Stomach (tissue), 9 donors: Measurements from ENCODE around the gene S100A2. TPM values are rescaled to one million over a fixed set of nuclear protein-coding genes. Genes with fewer than 3 reads are reported as not detected.
A peak's percentile ranks its signal among the peaks of the same experiment; 100 is the strongest.
"Not testable (repeated sequence)": the region's sequence is repeated elsewhere in the genome, so short reads cannot be mapped to it uniquely, and the experiment has no call there.

ENCODE experiments used
- DNase-seq, 2 donors: peaks; one replicate each; pipeline versions ENCODE4 v3.0.0 to v3.0.0-alpha.2; 2013 to 2019
- H3K27ac ChIP-seq, 5 donors: fragments of 200-600 bp in 4 of 5; sonication (generic) in 4 of 5; one replicate each; pipeline ENCODE4 v1.5.1; 2013 to 2019; ENCODE audit warnings: mild to moderate bottlenecking in 1 of 5, moderate library complexity in 1 of 5
- H3K27me3 ChIP-seq, 3 donors: fragments of 200-600 bp; sonication (generic); one replicate each; pipeline ENCODE4 v1.5.1; 2017 to 2019; ENCODE audit warnings: mixed run types in 1 of 3
- H3K36me3 ChIP-seq, 4 donors: fragments of 200-600 bp; sonication (generic); 1 replicate in 3 of 4; 2 replicates in 1 of 4; pipeline ENCODE4 v1.5.1; 2016 to 2019
- H3K4me1 ChIP-seq, 4 donors: fragments of 200-600 bp; sonication (generic); one replicate each; pipeline ENCODE4 v1.5.1; 2016 to 2019
- H3K4me3 ChIP-seq, 4 donors: fragments of 200-600 bp; sonication (generic) in 3 of 4; one replicate each; pipeline ENCODE4 v1.5.1; 2016 to 2019; ENCODE audit warnings: mild to moderate bottlenecking in 1 of 4
- H3K9me3 ChIP-seq, 4 donors: fragments of 200-600 bp; sonication (generic); one replicate each; pipeline ENCODE4 v1.5.1; 2016 to 2019
- EP300 ChIP-seq: sonication (generic); formaldehyde crosslinking; IDR thresholded peaks from one replicate; pipeline ENCODE4 v1.6.1; 2017; ENCODE audit warnings: antibody characterized with exemption
- POLR2A ChIP-seq, 4 donors: fragments of 450-650 bp; IDR thresholded peaks; one replicate each; pipeline ENCODE4 v1.6.1; 2016; ENCODE audit warnings: antibody characterized with exemption in 4 of 4, control low read depth in 2 of 4, mild to moderate bottlenecking in 1 of 4, moderate library complexity in 1 of 4
- POLR2AphosphoS5 ChIP-seq, 3 donors: sonication (generic); formaldehyde crosslinking; IDR thresholded peaks; one replicate each; pipeline ENCODE4 v1.6.1; 2016; ENCODE audit warnings: antibody characterized with exemption in 3 of 3
- WGBS, 5 donors: extraction: QIAGEN DNeasy Blood & Tissue Kit in 3 of 5; methylation state at CpG; one replicate each; pipeline versions ENCODE4 v1.1.5 to v1.1.7; 2013 to 2018; 5-methylcytosine and 5-hydroxymethylcytosine counted together
- intact Hi-C: fragments of 100-400 bp; cut with DNase I; formaldehyde crosslinking; loops from one replicate; pipeline ENCODE4 v1.15.1; 2023; ENCODE audit warnings: low total_unique reads
- polyA plus RNA-seq, 3 donors: library from polyadenylated mRNA; stranded (reverse); fragments of 200-250 nt; gene quantifications; one replicate each; pipeline ENCODE4 v1.2.3, GENCODE V29; 2013
- total RNA-seq, 5 donors: library from RNA; depleted of rRNA; stranded (reverse); fragments of >200 nt; gene quantifications; one replicate each; pipeline versions ENCODE4 v1.1.0 to v1.2.3, GENCODE V29; 2014 to 2016
- TF ChIP-seq, protein P1 (sequence below), 7 experiments: fragments of 450-650 bp in 4 of 7; fragments of 200-600 bp in 3 of 7; sonication (generic) in 3 of 7; IDR thresholded peaks; one replicate each; pipeline ENCODE4 v1.5.1; 2016 to 2019; ENCODE audit warnings: antibody characterized with exemption in 7 of 7, control low read depth in 2 of 7, mild to moderate bottlenecking in 1 of 7
- donor health status: healthy with polysubstance abuse.
- donor health status: Bipolar disorder and iron deficiency.
- donor health status: healthy.

S100A2 gene
- total and polyA plus RNA-seq, 8 donors, result 2.2 to 1,809 (median 8.3) TPM; not detected in 3

DNA sequence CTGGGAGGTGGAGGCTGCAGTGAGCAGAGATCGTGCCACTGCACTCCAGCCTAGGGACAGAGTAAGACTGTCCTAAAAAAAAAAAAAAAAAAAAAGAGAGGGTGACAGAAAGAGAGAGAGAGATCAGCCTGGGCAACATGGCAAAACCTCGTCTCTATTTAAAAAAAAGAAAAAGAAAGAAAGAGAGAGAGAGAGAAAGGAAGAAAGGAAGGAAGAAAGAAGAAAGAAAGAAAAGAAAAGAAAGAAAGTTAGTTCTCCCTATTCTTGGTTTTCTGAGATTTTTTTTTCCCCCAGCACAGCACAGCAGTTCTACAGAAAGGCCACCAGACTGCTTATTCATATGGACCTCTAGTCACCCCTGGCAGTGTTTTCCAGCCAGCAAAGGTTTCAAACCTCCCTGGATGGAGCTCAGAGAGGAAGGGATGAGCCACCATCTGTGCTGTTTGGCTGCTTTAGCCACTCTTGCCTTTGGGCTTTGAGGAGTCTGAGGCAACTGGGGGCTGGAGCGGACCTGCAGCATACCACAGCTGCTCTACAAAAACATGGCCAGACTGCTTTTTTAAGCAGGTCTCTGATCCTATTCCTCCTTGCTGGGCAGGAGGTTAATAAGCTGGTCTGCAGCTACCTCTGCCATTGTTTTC is 40.4 kb downstream of the S100A2 start:
- no peak for DNase-seq

DNA sequence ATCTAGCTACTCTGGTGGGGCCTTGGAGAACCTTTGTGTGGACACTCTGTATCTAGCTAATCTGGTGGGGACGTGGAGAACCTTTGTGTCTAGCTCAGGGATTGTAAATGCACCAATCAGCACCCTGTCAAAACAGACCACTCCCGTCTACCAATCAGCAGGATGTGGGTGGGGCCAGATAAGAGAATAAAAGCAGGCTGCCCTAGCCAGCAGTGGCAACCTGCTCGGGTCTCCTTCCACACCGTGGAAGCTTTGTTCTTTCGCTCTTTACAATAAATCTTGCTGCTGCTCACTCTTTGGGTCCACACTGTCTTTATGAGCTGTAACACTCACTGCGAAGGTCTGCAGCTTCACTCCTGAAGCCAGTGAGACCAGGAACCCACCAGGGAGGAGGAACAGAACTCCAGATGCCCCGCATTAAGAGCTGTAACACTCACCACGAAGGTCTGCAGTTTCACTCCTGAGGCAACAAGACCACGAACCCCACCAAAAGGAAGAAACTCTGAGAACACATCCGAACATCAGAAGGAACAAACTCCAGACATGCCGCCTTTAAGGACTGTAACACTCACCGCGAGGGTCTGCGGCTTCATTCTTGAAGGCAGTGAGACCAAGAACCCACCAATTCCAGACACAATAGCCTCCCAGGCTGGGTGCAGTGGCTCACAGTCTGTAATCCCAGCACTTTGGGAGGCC is 43.1 kb downstream of the S100A2 start:
- WGBS, 5 donors, result 68 to 79% (median 72%) methylated on average over 14 of the region's 14 CpGs

More for the DNA sequence above, 40.4 kb downstream of the S100A2 start:
- Histone ChIP-seq H3K27me3 (no peaks in the 10 kb centered on the region), H3K36me3 (no peaks in the 10 kb centered on the region), H3K27ac (no peak overlapping the region), H3K9me3 (no peaks in the 10 kb centered on the region), H3K4me3 (no peak overlapping the region), H3K4me1 (peaks cover 0 to 8% (median 0%) of the 10 kb centered on the region in 4 donors)
- TF ChIP-seq POLR2AphosphoS5 (IDR thresholded peaks at IDR 0.05), result peak in 1 of 3 donors; percentile 5
- TF ChIP-seq POLR2A (IDR thresholded peaks at IDR 0.05), result no peak
- TF ChIP-seq EP300, result no peak
- TF ChIP-seq, protein P1, sequence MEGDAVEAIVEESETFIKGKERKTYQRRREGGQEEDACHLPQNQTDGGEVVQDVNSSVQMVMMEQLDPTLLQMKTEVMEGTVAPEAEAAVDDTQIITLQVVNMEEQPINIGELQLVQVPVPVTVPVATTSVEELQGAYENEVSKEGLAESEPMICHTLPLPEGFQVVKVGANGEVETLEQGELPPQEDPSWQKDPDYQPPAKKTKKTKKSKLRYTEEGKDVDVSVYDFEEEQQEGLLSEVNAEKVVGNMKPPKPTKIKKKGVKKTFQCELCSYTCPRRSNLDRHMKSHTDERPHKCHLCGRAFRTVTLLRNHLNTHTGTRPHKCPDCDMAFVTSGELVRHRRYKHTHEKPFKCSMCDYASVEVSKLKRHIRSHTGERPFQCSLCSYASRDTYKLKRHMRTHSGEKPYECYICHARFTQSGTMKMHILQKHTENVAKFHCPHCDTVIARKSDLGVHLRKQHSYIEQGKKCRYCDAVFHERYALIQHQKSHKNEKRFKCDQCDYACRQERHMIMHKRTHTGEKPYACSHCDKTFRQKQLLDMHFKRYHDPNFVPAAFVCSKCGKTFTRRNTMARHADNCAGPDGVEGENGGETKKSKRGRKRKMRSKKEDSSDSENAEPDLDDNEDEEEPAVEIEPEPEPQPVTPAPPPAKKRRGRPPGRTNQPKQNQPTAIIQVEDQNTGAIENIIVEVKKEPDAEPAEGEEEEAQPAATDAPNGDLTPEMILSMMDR (IDR thresholded peaks at IDR 0.05), result no peak
- intact Hi-C loops, result no loop called here
- 53 to 72% (median 59%) methylated on average over 3 of the region's 3 CpGs for WGBS, 5 donors

DNA sequence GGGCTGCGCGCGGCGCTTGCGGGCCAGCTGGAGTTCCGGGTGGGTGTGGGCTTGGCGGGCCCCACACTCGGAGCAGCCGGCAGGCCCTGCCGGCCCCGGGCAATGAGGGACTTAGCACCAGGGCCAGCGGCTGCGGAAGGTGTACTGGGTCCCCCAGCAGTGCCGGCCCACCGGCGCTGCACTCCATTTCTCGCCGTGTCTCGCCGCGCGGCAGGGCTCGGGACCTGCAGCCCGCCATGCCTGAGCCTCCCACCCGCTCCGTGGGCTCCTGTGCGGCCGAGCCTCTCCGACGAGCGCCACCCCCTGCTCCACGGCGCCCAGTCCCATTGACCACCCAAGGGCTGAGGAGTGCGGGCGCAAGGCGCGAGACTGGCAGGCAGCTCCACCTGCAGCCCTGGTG is 43.8 kb downstream of the S100A2 start:
- H3K9me3 ChIP-seq, intact Hi-C loops, H3K27me3 ChIP-seq, H3K36me3 ChIP-seq, H3K4me3 ChIP-seq, H3K4me1 ChIP-seq, H3K27ac ChIP-seq, DNase-seq: not testable (repeated sequence)
- WGBS, 5 donors, result 94 to 99% (median 96%) methylated on average over 27 to 37 of the region's 37 CpGs

More for the DNA sequence above, 43.1 kb downstream of the S100A2 start:
- H3K9me3 ChIP-seq, H3K27me3 ChIP-seq, intact Hi-C loops, DNase-seq, H3K4me1 ChIP-seq, H3K27ac ChIP-seq, H3K4me3 ChIP-seq, H3K36me3 ChIP-seq: not testable (repeated sequence)

DNA sequence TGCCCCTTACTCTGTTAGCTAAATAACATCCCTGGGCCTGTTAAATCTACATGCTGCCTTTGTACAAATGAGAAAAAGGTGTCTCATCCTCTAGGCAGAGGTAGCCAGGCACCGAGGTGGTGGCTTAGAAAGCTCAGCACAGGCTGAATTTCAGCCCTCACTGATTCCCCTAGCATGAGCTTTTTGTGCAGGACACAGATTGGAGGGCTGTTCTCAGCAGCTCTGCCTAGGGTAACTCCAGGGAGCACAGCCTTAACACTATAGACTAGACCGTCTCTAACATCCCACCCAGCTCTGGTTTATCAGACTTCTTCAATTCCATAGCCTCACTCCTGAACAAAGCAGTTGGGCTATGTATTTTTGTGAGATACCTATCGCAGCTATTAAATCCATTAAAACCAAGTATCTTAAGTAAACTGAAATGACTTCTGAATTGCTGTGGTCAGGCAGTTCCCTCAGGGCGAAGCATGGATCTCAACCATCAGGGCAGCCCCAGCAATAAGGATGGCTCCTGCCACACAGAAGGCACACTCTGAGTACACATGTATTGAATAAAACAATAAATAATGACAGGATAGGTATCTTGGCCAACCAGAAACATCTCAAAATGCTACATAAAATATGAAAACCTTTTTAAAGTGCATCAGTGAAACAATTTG is 44.7 kb downstream of the S100A2 start:
- H3K27ac ChIP-seq, result no peak overlapping the region
- H3K4me1 ChIP-seq, result peaks cover 0 to 7% (median 3%) of the 10 kb centered on the region in 4 donors
- no peaks in the 10 kb centered on the region for H3K9me3 ChIP-seq
- no peaks in the 10 kb centered on the region for H3K27me3 ChIP-seq
- DNase-seq, result no peak
- intact Hi-C loops, result no loop called here
- no peaks in the 10 kb centered on the region for H3K36me3 ChIP-seq
- no peak overlapping the region for H3K4me3 ChIP-seq
- WGBS, 5 donors, result 62 to 75% (median 67%) methylated on average over 4 of the region's 4 CpGs
- TF ChIP-seq POLR2AphosphoS5 (IDR thresholded peaks at IDR 0.05) (no peak), EP300 (no peak), POLR2A (IDR thresholded peaks at IDR 0.05) (no peak)
- TF ChIP-seq, protein P1 (IDR thresholded peaks at IDR 0.05), result no peak

DNA sequence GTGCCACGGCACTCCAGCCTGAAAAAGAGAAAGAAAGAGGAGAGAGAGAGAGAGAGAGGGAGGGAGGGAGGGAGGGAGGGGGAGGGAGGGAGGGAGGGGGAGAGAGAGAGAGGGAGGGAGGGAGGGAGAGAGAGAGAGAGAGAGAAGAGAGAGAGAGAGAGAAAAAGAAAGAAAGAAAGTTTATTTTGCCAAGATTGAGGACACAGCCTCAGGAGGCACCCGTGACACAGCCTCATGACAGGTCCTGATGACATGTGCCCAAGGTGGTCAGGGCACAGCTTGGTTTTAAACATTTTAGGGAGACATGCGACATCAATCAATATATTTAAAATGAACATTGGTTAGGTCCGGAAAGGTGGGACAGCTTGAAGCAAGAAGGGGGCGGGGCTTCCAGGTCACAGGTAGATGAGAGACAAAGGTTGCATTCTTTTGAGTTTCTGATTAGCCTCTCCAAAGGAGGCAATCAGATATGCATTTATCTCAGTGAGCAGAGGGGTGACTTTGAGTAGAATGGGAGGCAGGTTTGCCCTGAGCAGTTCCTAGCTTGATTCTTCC is 45.4 kb downstream of the S100A2 start:
- H3K27me3 ChIP-seq, H3K27ac ChIP-seq, H3K9me3 ChIP-seq, H3K36me3 ChIP-seq, H3K4me3 ChIP-seq, intact Hi-C loops: not testable (repeated sequence)
- H3K4me1 ChIP-seq, result peaks cover 6 to 14% (median 9%) of the 10 kb centered on the region in 4 donors
- WGBS, 5 donors, result 49 to 62% (median 54%) methylated on average over 4 to 5 of the region's 5 CpGs
- DNase-seq, result peak in 1 of 2 donors; percentile 59
